Fibroblast of villous mesenchyme (primary cell): ENCODE data around the gene SLC25A4. TPM values are rescaled to one million over a fixed set of nuclear protein-coding genes. Genes with fewer than 3 reads are reported as not detected.
A peak's percentile ranks its signal among the peaks of the same experiment; 100 is the strongest.

ENCODE experiments used
- DNase-seq: peaks from one replicate; pipeline ENCODE4 v3.0.0-alpha.2; 2010; ENCODE audit warnings: low read depth
- H3K4me3 ChIP-seq: 2 replicates; pipeline ENCODE4 v1.5.1; 2011; ENCODE audit warnings: low read depth, mild to moderate bottlenecking, low read length
- total RNA-seq: library from RNA; depleted of rRNA; stranded (reverse); fragments of >200 nt; gene quantifications from 2 replicates; pipeline ENCODE4 v1.2.3, GENCODE V29; 2012
- TF ChIP-seq, protein P1 (sequence below): IDR thresholded peaks from 2 replicates; pipeline ENCODE4 v1.5.1; 2012; ENCODE audit warnings: low read depth, mild to moderate bottlenecking, low read length; ENCODE audit not compliant: insufficient read depth

The SLC25A4 gene
- total RNA-seq, 1 donor, result 14.7 TPM

DNA sequence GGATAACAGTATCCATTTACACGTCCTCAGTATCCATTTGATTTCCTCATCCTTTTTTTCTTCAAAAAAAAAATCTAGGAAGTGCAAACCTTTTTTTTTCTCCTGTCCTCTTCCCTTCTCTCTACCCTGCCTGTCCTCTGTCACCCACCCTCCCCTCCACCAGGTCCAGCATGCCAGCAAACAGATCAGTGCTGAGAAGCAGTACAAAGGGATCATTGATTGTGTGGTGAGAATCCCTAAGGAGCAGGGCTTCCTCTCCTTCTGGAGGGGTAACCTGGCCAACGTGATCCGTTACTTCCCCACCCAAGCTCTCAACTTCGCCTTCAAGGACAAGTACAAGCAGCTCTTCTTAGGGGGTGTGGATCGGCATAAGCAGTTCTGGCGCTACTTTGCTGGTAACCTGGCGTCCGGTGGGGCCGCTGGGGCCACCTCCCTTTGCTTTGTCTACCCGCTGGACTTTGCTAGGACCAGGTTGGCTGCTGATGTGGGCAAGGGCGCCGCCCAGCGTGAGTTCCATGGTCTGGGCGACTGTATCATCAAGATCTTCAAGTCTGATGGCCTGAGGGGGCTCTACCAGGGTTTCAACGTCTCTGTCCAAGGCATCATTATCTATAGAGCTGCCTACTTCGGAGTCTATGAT lies 1.7 kb downstream of the SLC25A4 start:
- H3K4me3 ChIP-seq, result no peak overlapping the region
- TF ChIP-seq, protein P1, sequence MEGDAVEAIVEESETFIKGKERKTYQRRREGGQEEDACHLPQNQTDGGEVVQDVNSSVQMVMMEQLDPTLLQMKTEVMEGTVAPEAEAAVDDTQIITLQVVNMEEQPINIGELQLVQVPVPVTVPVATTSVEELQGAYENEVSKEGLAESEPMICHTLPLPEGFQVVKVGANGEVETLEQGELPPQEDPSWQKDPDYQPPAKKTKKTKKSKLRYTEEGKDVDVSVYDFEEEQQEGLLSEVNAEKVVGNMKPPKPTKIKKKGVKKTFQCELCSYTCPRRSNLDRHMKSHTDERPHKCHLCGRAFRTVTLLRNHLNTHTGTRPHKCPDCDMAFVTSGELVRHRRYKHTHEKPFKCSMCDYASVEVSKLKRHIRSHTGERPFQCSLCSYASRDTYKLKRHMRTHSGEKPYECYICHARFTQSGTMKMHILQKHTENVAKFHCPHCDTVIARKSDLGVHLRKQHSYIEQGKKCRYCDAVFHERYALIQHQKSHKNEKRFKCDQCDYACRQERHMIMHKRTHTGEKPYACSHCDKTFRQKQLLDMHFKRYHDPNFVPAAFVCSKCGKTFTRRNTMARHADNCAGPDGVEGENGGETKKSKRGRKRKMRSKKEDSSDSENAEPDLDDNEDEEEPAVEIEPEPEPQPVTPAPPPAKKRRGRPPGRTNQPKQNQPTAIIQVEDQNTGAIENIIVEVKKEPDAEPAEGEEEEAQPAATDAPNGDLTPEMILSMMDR, result no peak
- DNase-seq, result no peak

DNA sequence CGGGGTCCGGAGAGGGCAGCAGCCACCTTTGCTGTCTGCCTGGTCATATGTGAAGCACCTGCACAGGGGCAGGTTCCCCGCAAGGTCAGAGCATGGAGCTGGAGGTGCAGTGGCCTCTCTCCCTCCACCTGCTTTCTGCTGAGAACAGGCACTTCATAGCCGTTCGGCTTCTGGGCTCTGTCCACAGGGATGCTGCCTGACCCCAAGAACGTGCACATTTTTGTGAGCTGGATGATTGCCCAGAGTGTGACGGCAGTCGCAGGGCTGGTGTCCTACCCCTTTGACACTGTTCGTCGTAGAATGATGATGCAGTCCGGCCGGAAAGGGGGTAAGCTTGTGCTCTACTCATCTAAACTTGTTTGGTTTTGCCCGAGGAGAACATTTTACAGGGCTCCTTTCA lies 2.5 kb downstream of the SLC25A4 start:
- no peak for DNase-seq
- H3K4me3 ChIP-seq, result no peak overlapping the region
- TF ChIP-seq, protein P1, result no peak

DNA sequence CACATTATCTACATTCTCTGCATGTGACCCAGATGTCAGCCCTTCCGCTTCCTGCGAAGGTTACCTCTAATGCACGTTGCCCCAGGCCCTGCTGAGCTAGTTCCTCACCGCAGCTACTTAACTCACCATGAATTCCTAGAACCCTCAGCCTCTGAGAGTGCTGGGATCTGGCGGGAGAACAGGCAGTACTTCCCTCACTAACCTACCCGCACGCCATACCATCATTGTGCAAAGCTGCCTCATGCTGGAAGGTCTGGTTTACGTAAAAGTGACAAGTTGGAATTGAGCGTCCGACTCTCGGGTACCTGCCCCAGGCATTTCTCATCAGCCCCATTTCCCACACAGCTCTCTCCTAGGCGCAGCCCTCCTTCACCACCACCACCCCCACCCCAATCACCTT lies 6.3 kb downstream of the SLC25A4 start:
- TF ChIP-seq, protein P1, result no peak
- no peak overlapping the region for H3K4me3 ChIP-seq
- DNase-seq, result no peak

DNA sequence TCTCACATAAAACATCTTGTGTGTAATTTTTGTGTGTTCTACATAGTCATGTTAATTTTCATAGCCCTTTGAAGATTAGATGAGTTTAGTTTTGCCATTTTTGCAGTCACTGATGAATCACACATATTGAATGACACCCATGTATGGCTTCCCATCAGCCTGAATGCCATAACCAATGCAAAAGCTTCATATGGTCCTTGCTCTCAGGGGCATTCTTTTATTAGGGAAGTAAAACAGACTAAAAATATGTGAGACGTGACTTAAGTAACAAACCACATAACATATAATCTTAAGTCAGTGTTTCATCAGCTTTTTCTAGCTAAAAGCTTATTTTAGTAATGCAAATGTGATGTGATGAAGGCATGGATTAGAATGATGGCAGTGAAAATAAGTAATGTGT lies 8.2 kb downstream of the SLC25A4 start:
- no peak overlapping the region for H3K4me3 ChIP-seq
- TF ChIP-seq, protein P1, result no peak
- DNase-seq, result no peak

DNA sequence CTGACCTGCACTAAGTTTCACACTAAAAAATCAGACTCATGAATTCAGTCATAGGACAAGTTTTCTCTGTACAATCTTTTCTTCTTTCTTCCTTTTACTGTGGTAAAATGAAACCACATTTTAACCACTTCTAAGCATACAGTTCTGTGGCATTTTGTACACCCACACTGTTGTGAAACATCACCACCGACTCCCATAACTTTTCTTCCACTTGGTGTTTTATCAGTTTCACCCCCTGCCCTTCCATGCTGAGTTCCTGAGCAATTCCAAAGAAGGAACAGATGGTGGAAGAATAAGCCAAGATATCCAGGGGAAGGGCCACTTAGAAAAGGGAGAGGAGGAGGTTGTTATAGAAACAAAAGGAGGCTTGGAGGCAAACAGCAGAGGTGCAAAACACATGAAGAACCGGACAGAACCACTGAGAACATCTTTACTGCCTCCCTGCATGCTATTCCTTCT lies 22.6 kb downstream of the SLC25A4 start:
- TF ChIP-seq, protein P1, result no peak
- peak; percentile 95 for DNase-seq
- H3K4me3 ChIP-seq, result no peak overlapping the region

DNA sequence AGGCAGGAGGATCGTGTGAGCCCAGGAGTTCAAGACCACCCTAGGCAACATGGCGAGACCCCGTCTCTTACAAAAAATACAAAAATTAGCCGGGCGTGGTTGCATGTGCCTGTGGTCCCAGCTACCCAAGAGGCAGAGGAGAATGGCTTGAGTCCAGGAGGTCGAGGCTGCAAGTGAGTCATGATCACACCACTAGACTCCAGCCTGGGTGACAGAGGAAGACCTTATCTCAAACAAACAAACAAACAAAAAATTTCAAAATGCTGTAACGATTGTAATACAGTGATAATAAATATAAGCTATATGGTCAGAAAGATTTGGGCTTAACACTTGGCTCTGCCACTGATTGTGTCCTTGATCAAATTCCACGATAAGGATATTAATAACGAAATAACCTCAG lies 24.2 kb downstream of the SLC25A4 start:
- TF ChIP-seq, protein P1, result no peak
- DNase-seq, result peak; percentile 35
- no peak overlapping the region for H3K4me3 ChIP-seq
